NCI-H2107 treated with DMSO at 0.1 percent for 48 hours (cell line): ENCODE measurements around the gene POLE3.
"Not testable (repeated sequence)": the region's sequence is repeated elsewhere in the genome, so short reads cannot be mapped to it uniquely, and the experiment has no call there.

Source experiments
- DNase-seq: peaks from one replicate; lab custom pipeline; 2025; ENCODE audit not compliant: unreplicated experiment; lab: John Stamatoyannopoulos, UW

The POLE3 gene, protein sequence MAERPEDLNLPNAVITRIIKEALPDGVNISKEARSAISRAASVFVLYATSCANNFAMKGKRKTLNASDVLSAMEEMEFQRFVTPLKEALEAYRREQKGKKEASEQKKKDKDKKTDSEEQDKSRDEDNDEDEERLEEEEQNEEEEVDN

DNA sequence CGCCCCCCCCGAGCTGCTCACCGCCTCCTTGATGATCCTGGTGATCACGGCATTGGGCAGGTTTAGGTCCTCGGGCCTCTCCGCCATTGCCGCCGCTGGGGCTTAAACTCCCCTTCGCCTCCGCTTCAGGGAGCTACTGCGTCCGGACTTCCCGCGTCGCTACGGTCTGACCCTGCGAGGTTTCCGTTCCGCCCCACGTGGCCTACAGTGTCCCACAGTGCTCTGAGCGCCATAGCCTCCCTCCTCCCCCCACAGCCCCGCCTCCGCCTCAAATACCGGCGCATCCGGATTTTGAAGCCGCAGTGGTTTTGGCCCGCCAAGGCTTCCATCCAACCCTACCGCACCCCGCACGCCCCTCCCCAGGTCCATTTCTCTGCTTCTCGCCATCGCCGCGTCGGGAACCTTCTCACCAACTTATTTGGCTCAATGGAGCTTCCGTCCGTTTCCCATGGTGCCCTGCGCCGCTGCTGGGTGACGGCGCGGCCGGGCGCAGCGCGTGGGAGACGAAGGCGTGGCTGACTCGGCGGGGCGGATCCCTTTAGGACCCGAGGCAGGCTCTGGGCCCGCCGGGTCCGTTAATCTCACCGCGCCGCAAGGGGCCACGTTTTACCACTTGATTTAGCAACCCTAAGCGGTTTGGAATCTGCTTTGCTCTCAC lies at the start of gene POLE3, which contains the start of gene C9orf43:
TSS of gene POLE3 (minus strand) at position 469 of the 658 bp plus-strand sequence. CDS start at position 87, 382 bp downstream.
TSS of gene C9orf43 (plus strand) at position 541 of the 658 bp plus-strand sequence. CDS start 2,747 bp downstream, outside the sequence.
- peak; percentile 88 for DNase-seq

DNA sequence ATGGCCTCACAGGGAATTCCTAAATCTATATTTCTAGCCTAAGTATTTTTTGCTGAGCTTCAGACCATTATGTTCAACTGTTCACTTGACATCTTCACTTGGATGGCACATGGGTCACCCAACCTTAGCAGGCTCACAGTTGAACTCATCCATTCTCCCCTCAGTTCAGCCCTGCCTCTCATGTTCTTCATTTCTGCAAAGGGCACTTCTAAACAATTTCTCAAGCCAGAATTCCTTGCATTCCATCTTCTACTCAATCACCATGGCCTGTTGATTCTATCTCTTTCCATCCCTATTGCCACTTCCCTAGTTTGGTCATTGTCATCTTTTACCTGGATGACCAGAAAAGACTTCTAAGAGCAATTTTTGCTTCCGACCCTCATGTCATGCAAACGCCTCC lies 45.8 kb upstream of the POLE3 start:
- no peak for DNase-seq

DNA sequence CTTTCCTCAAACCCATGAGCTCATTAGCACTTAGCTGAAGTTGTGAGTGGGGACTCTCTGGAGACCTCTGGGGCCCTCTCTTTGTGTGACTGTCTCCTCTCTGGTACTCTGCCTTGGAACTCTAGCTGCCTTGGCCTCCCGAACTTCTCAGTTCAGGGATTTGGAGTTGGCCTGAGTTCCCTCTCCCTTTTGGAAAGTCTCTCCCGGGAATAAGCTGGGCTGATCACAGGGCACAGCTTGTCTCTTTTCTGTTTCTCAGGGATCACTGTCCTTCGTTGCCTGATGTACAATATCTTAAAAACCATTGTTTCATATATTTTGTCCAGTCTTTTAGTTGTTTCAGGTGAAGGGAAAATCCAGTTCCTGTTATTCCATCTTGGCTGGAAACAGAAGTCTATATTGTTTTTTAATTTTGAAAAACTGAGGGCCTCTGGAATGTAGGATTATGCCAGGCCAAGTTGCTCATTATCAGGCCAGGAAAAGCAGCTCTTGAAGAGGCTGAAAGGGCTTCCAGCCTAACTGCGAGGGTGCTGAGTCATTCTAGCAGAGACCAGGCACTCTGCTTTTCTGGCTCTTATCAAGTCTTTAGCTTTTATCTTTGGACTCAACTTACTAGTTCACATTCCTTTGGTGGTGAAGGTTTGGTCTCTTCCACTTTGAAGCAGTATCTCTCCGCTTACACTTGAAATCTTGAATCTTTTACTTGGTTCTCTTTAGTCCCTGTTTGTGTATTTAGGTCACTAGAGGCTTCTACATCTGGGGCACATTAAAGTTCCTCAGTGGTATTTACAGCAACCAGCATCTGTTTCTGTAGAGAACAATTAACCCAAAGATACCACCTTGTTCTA lies 44.7 kb upstream of the POLE3 start:
- no peak for DNase-seq

DNA sequence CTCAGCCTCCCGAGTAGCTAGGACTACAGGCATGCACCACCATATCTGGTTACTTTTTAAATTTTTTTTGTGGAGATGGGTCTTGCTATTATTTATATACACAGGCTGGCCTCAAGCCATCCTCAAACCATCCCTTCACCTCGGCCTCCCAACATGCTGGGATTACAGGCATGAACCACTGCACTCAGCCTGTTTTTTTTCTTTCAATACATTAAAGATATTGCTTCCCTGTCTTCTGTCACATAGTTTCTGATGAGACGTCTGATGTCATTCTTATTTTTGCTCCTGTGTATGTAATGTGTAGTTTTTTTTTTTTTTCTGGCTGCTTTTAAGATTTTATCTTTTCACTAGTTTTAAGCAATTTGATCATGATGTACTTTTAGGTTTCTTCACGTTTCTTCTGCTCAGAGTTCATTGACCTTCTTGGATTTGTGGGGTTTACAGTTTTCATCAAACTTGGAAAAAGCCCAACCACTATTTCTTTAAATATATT lies 41.7 kb upstream of the POLE3 start:
- no peak for DNase-seq

DNA sequence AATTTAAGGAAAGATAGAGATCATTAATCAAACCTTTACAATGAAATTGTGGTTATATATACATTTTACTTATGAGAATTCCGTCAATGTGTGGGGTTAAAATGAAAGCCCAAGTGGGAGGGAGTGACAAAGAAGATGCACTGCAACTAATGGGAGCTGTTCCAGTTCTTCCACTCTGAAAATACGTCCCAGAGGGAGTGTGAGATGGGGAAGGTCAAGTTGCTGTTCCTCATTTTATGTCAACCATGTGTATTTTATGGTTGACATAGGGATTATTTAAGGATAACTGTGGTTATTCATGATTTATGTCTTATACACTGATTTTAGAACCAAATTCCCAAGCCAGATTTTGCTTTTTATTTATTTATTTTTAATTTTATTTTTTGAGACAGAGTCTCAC lies 38.9 kb upstream of the POLE3 start:
- no peak for DNase-seq

DNA sequence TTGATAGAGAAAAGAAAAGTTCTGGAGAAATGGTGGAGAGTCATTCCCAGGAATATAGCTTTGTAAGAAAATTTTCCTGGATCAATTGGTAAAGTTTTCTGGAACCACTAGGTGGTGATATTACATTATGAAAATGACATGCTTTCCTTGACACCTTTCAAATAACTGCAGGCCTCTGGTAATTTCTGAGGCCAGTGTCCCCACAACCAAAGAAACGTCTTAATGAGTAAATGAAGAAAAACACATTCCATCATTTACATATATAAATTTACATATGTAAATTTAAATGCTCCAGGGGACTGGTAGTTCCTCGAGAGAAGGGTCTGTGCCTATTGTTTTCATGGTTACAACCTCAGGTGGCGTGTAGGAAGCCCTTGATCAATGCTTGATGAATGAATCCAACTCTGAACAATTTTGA lies 35.9 kb upstream of the POLE3 start:
- no peak for DNase-seq

- no peak for DNase-seq
Observed at GRCh38 chr9:113444736-113445135, 34.3 kb upstream of the POLE3 start.

- not testable (repeated sequence) for DNase-seq
Observed at GRCh38 chr9:113437716-113438115, 27.2 kb upstream of the POLE3 start.

GRCh38 chr9:113436728-113437515 lies 26.4 kb upstream of the POLE3 start:
- DNase-seq = no peak

- DNase-seq = no peak
Observed at GRCh38 chr9:113431191-113431590, 20.7 kb upstream of the POLE3 start.

DNA sequence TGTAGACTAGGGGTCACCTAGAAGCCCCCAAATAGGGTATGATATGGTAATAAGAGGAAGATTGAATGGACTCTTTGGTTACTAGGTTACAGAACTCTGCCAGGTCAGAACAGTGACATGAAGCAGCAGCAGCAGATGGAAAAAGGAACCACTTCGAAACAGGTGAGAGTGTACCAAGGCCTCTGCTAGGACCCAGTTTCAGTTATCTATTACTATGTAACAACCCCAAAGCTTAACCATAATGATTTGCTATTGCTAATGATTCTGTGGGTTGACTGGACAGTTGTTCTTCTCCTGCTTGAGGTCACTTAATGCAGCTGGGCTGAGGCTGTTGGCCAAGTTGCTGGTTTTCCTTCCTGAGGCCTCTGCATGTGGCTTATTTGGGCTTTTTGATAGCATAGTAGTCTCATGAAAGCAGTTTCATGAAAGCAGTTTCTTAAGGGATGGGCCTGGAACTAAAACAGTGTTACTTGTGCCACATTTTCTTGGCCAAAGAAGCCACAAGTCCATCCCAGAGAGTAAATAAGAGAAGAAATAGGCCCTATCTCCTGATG lies 17.7 kb upstream of the POLE3 start:
- no peak for DNase-seq

DNA sequence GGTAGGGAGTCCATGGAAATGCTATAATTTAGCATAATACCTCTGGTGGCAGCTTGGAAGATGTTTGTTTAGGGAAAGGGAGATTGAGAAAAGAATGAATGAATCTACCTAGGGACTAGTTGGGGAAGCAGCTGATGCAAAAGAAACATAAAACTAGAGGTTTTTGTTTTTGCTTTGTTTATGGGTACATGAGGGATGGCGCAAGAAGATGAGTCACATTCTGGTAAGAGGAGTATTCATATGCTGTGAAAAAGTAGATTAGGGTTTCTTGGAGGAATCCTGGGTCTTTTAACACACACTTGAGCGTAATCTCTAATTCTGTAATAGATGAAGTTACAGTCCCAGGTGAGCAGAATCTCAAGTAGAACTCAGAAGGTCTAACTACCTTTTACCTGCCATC lies 17.2 kb upstream of the POLE3 start:
- DNase-seq = no peak

DNA sequence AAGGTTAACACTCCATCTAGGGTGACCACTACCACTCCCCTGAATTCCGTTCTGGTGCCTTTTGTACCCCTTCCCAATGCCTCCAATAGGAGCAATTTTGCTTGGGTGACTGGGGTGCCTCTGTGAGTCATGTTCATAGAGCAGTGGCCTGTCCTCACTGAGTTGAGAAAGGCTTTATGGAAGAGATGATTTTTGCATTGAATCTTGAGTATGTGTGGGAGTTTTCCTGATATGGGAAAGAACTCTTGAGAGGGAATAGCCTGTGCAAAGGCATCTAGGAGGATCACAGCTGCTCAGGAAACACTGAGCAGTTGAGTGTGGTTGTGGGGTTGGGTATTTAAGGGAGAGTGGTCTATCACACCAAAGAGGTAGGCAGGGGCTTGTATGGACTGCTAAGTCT lies 16.2 kb upstream of the POLE3 start:
- no peak for DNase-seq

DNA sequence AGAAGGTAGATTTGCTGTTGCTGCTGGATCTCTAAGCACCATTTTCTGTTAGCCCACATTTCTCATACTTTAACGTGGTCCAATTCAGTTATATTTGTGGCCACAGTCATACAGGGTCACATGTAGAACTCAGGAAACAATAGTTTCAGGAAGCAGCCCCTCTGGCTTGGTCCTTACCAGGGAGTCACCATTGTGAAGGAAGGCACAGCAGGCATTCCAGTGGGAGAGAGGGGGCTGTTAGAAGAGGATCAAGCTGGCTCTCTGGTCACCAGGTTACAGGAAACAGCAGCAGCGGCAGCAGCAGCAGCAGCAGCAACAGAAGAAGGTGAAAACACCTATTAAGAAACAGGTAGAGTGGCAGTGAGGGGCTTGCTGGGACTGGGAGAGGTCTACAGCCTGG lies 14.6 kb upstream of the POLE3 start:
- no peak for DNase-seq

DNA sequence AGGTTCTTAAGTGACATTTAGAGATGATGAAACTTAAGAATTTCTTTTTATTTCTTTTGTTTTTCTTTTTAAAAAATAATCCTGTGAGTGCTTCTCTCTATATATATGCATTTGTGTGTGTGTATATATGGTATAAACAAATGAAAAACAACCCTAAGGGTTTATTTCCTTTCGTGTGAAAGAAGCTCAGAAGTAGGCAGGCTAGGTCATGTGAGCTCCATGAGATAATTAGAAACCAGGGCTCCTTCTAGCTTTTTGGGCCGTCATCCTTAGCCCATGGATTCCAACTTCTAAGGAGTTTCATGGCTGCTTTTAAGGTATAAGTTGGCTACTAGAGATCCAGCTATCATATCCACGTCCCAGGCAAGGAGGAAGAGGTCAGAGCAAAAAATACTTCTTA lies 11.3 kb upstream of the POLE3 start:
- no peak for DNase-seq

DNA sequence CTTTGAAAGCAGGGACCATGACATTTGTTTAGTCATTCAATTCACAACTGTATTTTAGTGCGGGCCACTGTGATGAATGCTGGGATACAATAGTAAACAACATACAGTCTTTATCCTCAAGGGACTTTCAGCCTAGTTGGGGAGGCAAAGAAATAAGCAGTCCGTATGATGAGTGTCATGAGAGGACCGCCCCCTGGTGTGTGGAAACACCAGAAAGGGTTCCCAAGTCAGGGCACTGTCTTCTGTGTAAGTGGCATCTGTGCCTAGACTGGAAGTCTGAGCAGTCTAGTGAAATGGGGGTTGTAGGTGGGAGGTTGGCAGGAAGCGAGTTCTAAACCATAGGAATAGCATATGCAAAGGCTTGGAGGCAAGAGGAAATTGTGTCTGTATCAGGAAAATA lies 6.9 kb upstream of the POLE3 start:
- no peak for DNase-seq

- no peak for DNase-seq
Observed at GRCh38 chr9:113416149-113416721, 5.8 kb upstream of the POLE3 start.

GRCh38 chr9:113409883-113410206 lies 630 bp downstream of the POLE3 start:
- DNase-seq = no peak

DNA sequence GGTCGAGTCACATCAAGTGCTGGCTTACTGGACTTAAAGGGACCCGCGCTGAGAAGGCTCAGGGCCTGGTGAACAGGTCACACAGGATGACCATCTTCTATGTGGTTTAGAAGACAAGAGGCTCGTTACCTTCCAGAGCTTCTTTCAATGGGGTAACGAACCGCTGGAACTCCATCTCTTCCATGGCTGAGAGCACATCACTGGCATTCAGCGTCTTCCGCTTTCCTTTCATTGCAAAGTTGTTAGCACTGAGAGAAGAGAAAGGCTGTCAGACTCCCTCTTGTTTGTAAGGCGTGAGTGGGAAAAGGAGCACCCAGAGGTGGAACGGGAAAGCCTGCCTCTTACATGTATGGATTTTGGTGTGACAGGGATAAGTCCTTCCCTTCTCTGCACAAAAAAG lies 994 bp downstream of the POLE3 start:
- DNase-seq = no peak

DNA sequence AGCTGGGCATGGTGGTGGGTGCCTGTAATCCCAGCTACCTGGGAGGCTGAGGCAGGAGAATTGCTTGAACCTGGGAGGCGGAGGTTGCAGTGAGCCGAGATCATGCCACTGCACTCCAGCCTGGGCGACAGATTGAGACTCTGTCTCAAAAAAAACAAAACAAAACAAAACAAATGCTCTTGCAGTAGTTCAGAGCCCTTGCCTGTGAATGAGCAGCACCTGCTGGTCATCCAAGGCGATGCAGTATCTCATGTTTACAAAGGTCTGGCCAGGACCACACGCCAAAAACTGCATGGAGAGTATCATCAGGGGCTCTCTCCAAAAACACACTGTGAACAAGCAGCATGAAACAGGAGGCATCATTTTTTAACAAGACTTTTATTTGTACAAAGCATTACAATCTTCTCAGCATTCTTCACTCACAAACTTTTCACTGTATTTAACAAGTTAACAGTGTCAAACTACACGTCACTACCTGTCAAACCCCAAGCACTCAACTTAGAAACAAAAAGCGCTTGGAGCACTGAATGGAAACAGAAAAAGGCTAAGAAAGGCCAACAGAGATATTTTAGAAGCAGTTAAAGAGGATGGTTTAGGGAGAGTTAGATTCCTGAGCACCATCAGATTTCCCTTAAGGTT lies 3.5 kb downstream of the POLE3 start:
- peak; percentile 29 for DNase-seq
